CD14-positive monocyte (primary cell): Measurements from ENCODE around the gene SFRP4. TPM values are rescaled to one million over a fixed set of nuclear protein-coding genes. Genes with fewer than 3 reads are reported as not detected.

Source experiments
- DNase-seq, 3 donors: peaks; one replicate each; pipeline ENCODE4 v3.0.0-alpha.2; 2011 to 2022
- H2AFZ ChIP-seq: 2 replicates; pipeline ENCODE4 v1.6.0; 2012; ENCODE audit warnings: mild to moderate bottlenecking, low read depth, low read length, inconsistent platforms; ENCODE audit not compliant: insufficient read depth, poor library complexity, severe bottlenecking
- H3K27ac ChIP-seq, 2 donors: 1 replicate in 1 of 2; 2 replicates in 1 of 2; pipeline ENCODE4 v1.5.1; 2012 to 2013; ENCODE audit warnings: low read length in 2 of 2, control low read depth in 1 of 2, inconsistent platforms in 1 of 2, low read depth in 1 of 2, mild to moderate bottlenecking in 1 of 2
- H3K27me3 ChIP-seq, 2 donors: one replicate each; pipeline versions ENCODE4 v1.6.0 to v1.6.1; 2011 to 2013; ENCODE audit warnings: low read length in 2 of 2; ENCODE audit not compliant: control insufficient read depth in 2 of 2, insufficient read depth in 2 of 2
- H3K36me3 ChIP-seq, 2 donors: replicated peaks in 1 of 2; 1 replicate in 1 of 2; 2 replicates in 1 of 2; pipeline versions ENCODE4 v1.5.1 to v1.6.1; 2012 to 2013; ENCODE audit warnings: low read length in 2 of 2, control low read depth in 1 of 2, inconsistent platforms in 1 of 2, mild to moderate bottlenecking in 1 of 2; ENCODE audit not compliant: insufficient read depth in 2 of 2, control insufficient read depth in 1 of 2
- H3K4me1 ChIP-seq, 2 donors: 1 replicate in 1 of 2; 2 replicates in 1 of 2; pipeline versions ENCODE4 v1.5.1 to v1.6.1; 2012 to 2013; ENCODE audit warnings: low read length in 2 of 2, control low read depth in 1 of 2, inconsistent platforms in 1 of 2, mild to moderate bottlenecking in 1 of 2, moderate library complexity in 1 of 2; ENCODE audit not compliant: insufficient read depth in 2 of 2, control insufficient read depth in 1 of 2
- H3K4me2 ChIP-seq: replicated peaks from 2 replicates; pipeline ENCODE3; 2012; ENCODE audit warnings: low read length, moderate library complexity, mild to moderate bottlenecking; ENCODE audit not compliant: poor library complexity, severe bottlenecking; ENCODE audit errors: extremely low read depth
- H3K4me3 ChIP-seq, 3 experiments: fragments of 200-600 bp in 1 of 3; sonication (generic) in 1 of 3; replicated peaks in 1 of 3; 1 replicate in 2 of 3; 2 replicates in 1 of 3; pipeline ENCODE4 v1.5.1; 2011 to 2013; ENCODE audit warnings: low read length in 3 of 3, mild to moderate bottlenecking in 3 of 3, control low read depth in 2 of 3, low read depth in 2 of 3, inconsistent platforms in 1 of 3, moderate library complexity in 1 of 3
- H3K79me2 ChIP-seq: 2 replicates; pipeline ENCODE4 v1.6.0; 2012; ENCODE audit warnings: mild to moderate bottlenecking, control low read depth, inconsistent platforms, low read length, moderate library complexity; ENCODE audit not compliant: insufficient read depth
- H3K9ac ChIP-seq: 2 replicates; pipeline ENCODE4 v1.6.0; 2017; ENCODE audit warnings: low read length, mild to moderate bottlenecking; ENCODE audit not compliant: insufficient read depth, poor library complexity, severe bottlenecking
- H3K9me3 ChIP-seq, 2 donors: replicated peaks in 1 of 2; 1 replicate in 1 of 2; 2 replicates in 1 of 2; pipeline versions ENCODE4 v1.5.1 to v1.6.1; 2012 to 2013; ENCODE audit warnings: low read length in 2 of 2, control low read depth in 1 of 2; ENCODE audit not compliant: control insufficient read depth in 1 of 2, insufficient read depth in 1 of 2
- H4K20me1 ChIP-seq: 2 replicates; pipeline ENCODE4 v1.6.0; 2012; ENCODE audit warnings: mild to moderate bottlenecking, low read length, control low read depth, moderate library complexity; ENCODE audit not compliant: insufficient read depth
- H3K27ac Mint-ChIP-seq, 7 donors: one replicate each; pipeline ENCODE4 v1.8.0; 2020; ENCODE audit warnings: mild to moderate bottlenecking in 7 of 7, mixed read lengths in 7 of 7, moderate library complexity in 6 of 7, inconsistent platforms in 2 of 7
- H3K27me3 Mint-ChIP-seq, 3 donors: one replicate each; pipeline ENCODE4 v1.8.0; 2021 to 2022; ENCODE audit warnings: low read depth in 3 of 3, mild to moderate bottlenecking in 3 of 3, mixed read lengths in 3 of 3, moderate library complexity in 3 of 3, inconsistent platforms in 1 of 3
- H3K36me3 Mint-ChIP-seq, 2 donors: one replicate each; pipeline ENCODE4 v1.8.0; 2020; ENCODE audit warnings: mixed read lengths in 2 of 2, inconsistent platforms in 1 of 2, mild to moderate bottlenecking in 1 of 2
- H3K4me1 Mint-ChIP-seq: one replicate; pipeline ENCODE4 v1.8.0; 2020; ENCODE audit warnings: mild to moderate bottlenecking, mixed read lengths
- H3K4me3 Mint-ChIP-seq, 2 donors: one replicate each; pipeline ENCODE4 v1.8.0; 2020; ENCODE audit warnings: mild to moderate bottlenecking in 2 of 2, mixed read lengths in 2 of 2, moderate library complexity in 1 of 2
- H3K9me3 Mint-ChIP-seq, 7 donors: one replicate each; pipeline ENCODE4 v1.8.0; 2020 to 2022; ENCODE audit warnings: mixed read lengths in 7 of 7, mild to moderate bottlenecking in 6 of 7, moderate library complexity in 6 of 7, inconsistent platforms in 2 of 7
- CTCF ChIP-seq: fragments of 200-600 bp; IDR thresholded peaks from one replicate; pipeline ENCODE4 v1.8.0; 2022; ENCODE audit warnings: antibody characterized with exemption, mild to moderate bottlenecking
- WGBS: methylation state at CpG from one replicate; pipeline ENCODE4 v1.1.5; 2013; ENCODE audit warnings: missing lambda C conversion rate; ENCODE audit not compliant: insufficient coverage; 5-methylcytosine and 5-hydroxymethylcytosine counted together
- intact Hi-C, 2 donors: fragments of 100-400 bp; cut with micrococcal nuclease; formaldehyde crosslinking; loops; one replicate each; pipeline versions ENCODE4 v1.15.0 to v1.15.1; 2023
- polyA plus RNA-seq, 3 donors: library from polyadenylated mRNA; depleted of rRNA in 1 of 3; unstranded in 2 of 3; stranded (reverse) in 1 of 3; fragments of 300-500 nt in 2 of 3; fragments of >200 nt in 1 of 3; fragmentation: Illumina TruSeq in 2 of 3; gene quantifications; 1 replicate in 2 of 3; 2 replicates in 1 of 3; pipeline ENCODE4 v1.2.3, GENCODE V29; 2012 to 2021

SFRP4 gene
- polyA plus RNA-seq, 3 donors = not detected

GRCh38 chr7:37915438-37915837 lies 1.2 kb downstream of the SFRP4 start:
- Histone ChIP-seq H3K9me3 (no peaks in the 10 kb centered on the region), H3K36me3 (no peaks in the 10 kb centered on the region), H4K20me1 (no peaks in the 10 kb centered on the region), H3K4me2 (peak overlapping the region; percentile 75), H2AFZ (no peak overlapping the region), H3K9ac (no peak overlapping the region), H3K27ac (no peak overlapping the region), H3K27me3 (peaks cover 23 to 44% of the 10 kb centered on the region in 2 donors), H3K4me3 (peak overlapping the region in 1 of 3 experiments; percentile 76), H3K79me2 (no peaks in the 10 kb centered on the region), H3K4me1 (peaks cover 28 to 30% of the 10 kb centered on the region in 2 donors)
- Mint-ChIP-seq H3K27ac (no peak overlapping the region), H3K27me3 (peaks cover 35 to 52% (median 37%) of the 10 kb centered on the region in 3 donors), H3K36me3 (no peaks in the 10 kb centered on the region), H3K9me3 (peaks cover 0 to 3% (median 0%) of the 10 kb centered on the region in 7 donors), H3K4me1 (peaks cover 31% of the 10 kb centered on the region), H3K4me3 (peak overlapping the region; percentile 75 to 93)
- intact Hi-C loops = no loop called here
- no CpG with 5 or more reads among the region's 5 CpGs for WGBS
- no peak for TF ChIP-seq CTCF
- peak in 2 of 3 donors; percentile 33 to 36 for DNase-seq

GRCh38 chr7:37912756-37913155 lies 3.9 kb downstream of the SFRP4 start:
- no peak overlapping the region for H3K4me3 ChIP-seq
- peaks cover 27% of the 10 kb centered on the region for H3K4me1 Mint-ChIP-seq
- no peaks in the 10 kb centered on the region for H3K9me3 ChIP-seq
- H3K4me3 Mint-ChIP-seq = no peak overlapping the region
- peaks cover 25 to 26% of the 10 kb centered on the region in 2 donors for H3K4me1 ChIP-seq
- no peaks in the 10 kb centered on the region for H4K20me1 ChIP-seq
- H3K79me2 ChIP-seq = no peaks in the 10 kb centered on the region
- no peak overlapping the region for H2AFZ ChIP-seq
- no peak for TF ChIP-seq CTCF
- no peak overlapping the region for H3K27ac Mint-ChIP-seq
- no peak overlapping the region for H3K9ac ChIP-seq
- H3K9me3 Mint-ChIP-seq = peaks cover 0 to 3% (median 0%) of the 10 kb centered on the region in 7 donors
- H3K36me3 ChIP-seq = no peaks in the 10 kb centered on the region
- no peaks in the 10 kb centered on the region for H3K36me3 Mint-ChIP-seq
- 100% methylated on average over 1 of the region's 2 CpGs for WGBS
- H3K4me2 ChIP-seq = no peak overlapping the region
- no peak for DNase-seq
- no peak overlapping the region for H3K27ac ChIP-seq
- intact Hi-C loops = no loop called here
- H3K27me3 ChIP-seq = peaks cover 14 to 24% of the 10 kb centered on the region in 2 donors
- peaks cover 19 to 29% (median 22%) of the 10 kb centered on the region in 3 donors for H3K27me3 Mint-ChIP-seq
